ENCODE measurements around the gene NELL2.

NELL2 gene

GRCh38 chr12:44588651-44589050 lies 287.5 kb downstream of the NELL2 start:
- no peak for DNase-seq

GRCh38 chr12:44584625-44585024 lies 291.5 kb downstream of the NELL2 start:
- no peak for DNase-seq

GRCh38 chr12:44582521-44582920 lies 293.6 kb downstream of the NELL2 start:
- DNase-seq: no peak

- no peak for DNase-seq
These were observed 294.4 kb downstream of the NELL2 start for GRCh38 chr12:44581642-44582242.

GRCh38 chr12:44574586-44574985 lies 301.5 kb downstream of the NELL2 start:
- no peak for DNase-seq

GRCh38 chr12:44573723-44574122 lies 302.4 kb downstream of the NELL2 start:
- no peak for DNase-seq

- DNase-seq: no peak
These were observed 305.0 kb downstream of the NELL2 start for GRCh38 chr12:44571006-44571550.

GRCh38 chr12:44570036-44570583 lies 306.0 kb downstream of the NELL2 start:
- no peak for DNase-seq

GRCh38 chr12:44565163-44565562 lies 311.0 kb downstream of the NELL2 start:
- no peak for DNase-seq

- no peak for DNase-seq
These were observed 312.6 kb downstream of the NELL2 start for GRCh38 chr12:44563486-44563885.

GRCh38 chr12:44558340-44559100 lies 317.6 kb downstream of the NELL2 start:
- DNase-seq: no peak

GRCh38 chr12:44555454-44555853 lies 320.7 kb downstream of the NELL2 start:
- no peak for DNase-seq

- DNase-seq: no peak
These were observed 324.5 kb downstream of the NELL2 start for GRCh38 chr12:44551631-44552030.

GRCh38 chr12:44550377-44550776 lies 325.7 kb downstream of the NELL2 start:
- no peak for DNase-seq

- no peak for DNase-seq
These were observed 330.1 kb downstream of the NELL2 start for GRCh38 chr12:44546060-44546459.

GRCh38 chr12:44544018-44544417 lies 332.1 kb downstream of the NELL2 start:
- DNase-seq: no peak

- no peak for DNase-seq
These were observed 333.4 kb downstream of the NELL2 start for GRCh38 chr12:44542716-44543115.

- no peak for DNase-seq
These were observed 338.8 kb downstream of the NELL2 start for GRCh38 chr12:44537354-44537753.

GRCh38 chr12:44532940-44533339 lies 343.2 kb downstream of the NELL2 start:
- DNase-seq: no peak

- DNase-seq: no peak
These were observed 344.7 kb downstream of the NELL2 start for GRCh38 chr12:44531320-44531971.

- no peak for DNase-seq
These were observed 349.4 kb downstream of the NELL2 start for GRCh38 chr12:44526655-44527182.

GRCh38 chr12:44525806-44526654 lies 350.1 kb downstream of the NELL2 start:
- no peak for DNase-seq
